ENCODE results near the gene TUBE1.

DNA sequence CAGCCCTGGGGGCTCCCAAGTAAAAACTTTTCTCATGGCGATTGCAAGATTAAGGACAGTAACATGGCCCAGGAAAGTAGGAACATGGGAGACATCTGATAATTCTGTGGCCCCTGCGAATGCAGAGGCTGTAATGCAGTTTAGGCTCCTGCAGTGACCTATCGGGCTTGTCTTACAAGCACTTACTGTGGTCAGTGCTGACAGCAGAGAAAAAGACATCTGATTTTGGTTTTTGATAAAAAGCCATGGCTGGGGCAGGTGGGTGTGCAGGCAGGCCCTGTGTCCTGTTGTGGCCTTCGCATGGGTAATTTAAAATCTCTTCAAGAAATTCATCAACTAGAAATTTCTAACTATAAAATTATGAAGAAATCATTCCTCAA, 52.7 kb downstream of the TUBE1 start:
- TF ChIP-seq CTCF (IDR thresholded peaks at IDR 0.05) (no peak), POLR2A (IDR thresholded peaks at IDR 0.05) (no peak)
